Suprapubic skin (tissue), 4 donors: ENCODE results near the gene SLC6A19. TPM values are rescaled to one million over a fixed set of nuclear protein-coding genes. Genes with fewer than 3 reads are reported as not detected.

Source experiments
- DNase-seq, 2 donors: peaks; one replicate each; pipeline ENCODE4 v3.0.0-alpha.2; 2019; ENCODE audit warnings: low spot score in 2 of 2
- H3K27ac ChIP-seq: fragments of 200-600 bp; sonication (generic); one replicate; pipeline ENCODE4 v1.5.1; 2019
- H3K27me3 ChIP-seq: fragments of 200-600 bp; sonication (generic); one replicate; pipeline ENCODE4 v1.5.1; 2019
- H3K36me3 ChIP-seq: fragments of 200-600 bp; sonication (generic); one replicate; pipeline ENCODE4 v1.5.1; 2019
- H3K4me1 ChIP-seq: fragments of 200-600 bp; sonication (generic); one replicate; pipeline ENCODE4 v1.5.1; 2019
- H3K4me3 ChIP-seq: fragments of 200-600 bp; sonication (generic); one replicate; pipeline ENCODE4 v1.5.1; 2019; ENCODE audit warnings: mild to moderate bottlenecking
- H3K9me3 ChIP-seq: fragments of 200-600 bp; sonication (generic); one replicate; pipeline ENCODE4 v1.5.1; 2019
- CTCF ChIP-seq, 2 donors: fragments of 200-600 bp in 1 of 2; fragments of 450-650 bp in 1 of 2; sonication (generic) in 1 of 2; IDR thresholded peaks; one replicate each; pipeline ENCODE4 v1.5.1; 2016 to 2019; ENCODE audit warnings: antibody characterized with exemption in 2 of 2, mild to moderate bottlenecking in 1 of 2, moderate library complexity in 1 of 2
- EP300 ChIP-seq: sonication (generic); formaldehyde crosslinking; IDR thresholded peaks from one replicate; pipeline ENCODE4 v1.6.1; 2017; ENCODE audit warnings: antibody characterized with exemption
- POLR2A ChIP-seq, 2 donors: fragments of 450-650 bp; IDR thresholded peaks; one replicate each; pipeline ENCODE4 v1.6.1; 2017; ENCODE audit warnings: antibody characterized with exemption in 2 of 2, mild to moderate bottlenecking in 2 of 2, moderate library complexity in 2 of 2
- POLR2AphosphoS5 ChIP-seq, 3 donors: sonication (generic); formaldehyde crosslinking; IDR thresholded peaks; one replicate each; pipeline ENCODE4 v1.6.1; 2017; ENCODE audit warnings: antibody characterized with exemption in 3 of 3
- WGBS: methylation state at CpG from one replicate; pipeline ENCODE4 v1.1.5; 2018; 5-methylcytosine and 5-hydroxymethylcytosine counted together
- total RNA-seq, 4 donors: library from RNA; depleted of rRNA; stranded (reverse); fragments of >200 nt; gene quantifications; one replicate each; pipeline ENCODE4 v1.1.0, GENCODE V29; 2016

Gene SLC6A19
- total RNA-seq, 4 donors from 2014 or later = 0.23 TPM; not detected in 3

- Histone ChIP-seq H3K9me3 (no peaks in the 10 kb centered on the region), H3K36me3 (no peaks in the 10 kb centered on the region), H3K27ac (no peak overlapping the region), H3K27me3 (peaks cover 50% of the 10 kb centered on the region), H3K4me3 (no peak overlapping the region), H3K4me1 (no peaks in the 10 kb centered on the region)
- TF ChIP-seq POLR2AphosphoS5 (IDR thresholded peaks at IDR 0.05) (no peak), POLR2A (IDR thresholded peaks at IDR 0.05) (no peak), EP300 (no peak), CTCF (IDR thresholded peaks at IDR 0.05) (no peak)
- DNase-seq = no peak
- 82% methylated on average over 10 of the region's 10 CpGs for whole genome bisulfite sequencing
Measured at GRCh38 chr5:1189269-1189668, 12.1 kb upstream of the SLC6A19 start.

- no peak overlapping the region for H3K27ac ChIP-seq
- H3K4me3 ChIP-seq = no peak overlapping the region
- WGBS = 78% methylated on average over 12 of the region's 12 CpGs
- no peaks in the 10 kb centered on the region for H3K9me3 ChIP-seq
- H3K4me1 ChIP-seq = no peaks in the 10 kb centered on the region
- TF ChIP-seq POLR2A (IDR thresholded peaks at IDR 0.05) (no peak), CTCF (IDR thresholded peaks at IDR 0.05) (no peak), EP300 (no peak), POLR2AphosphoS5 (IDR thresholded peaks at IDR 0.05) (no peak)
- no peaks in the 10 kb centered on the region for H3K36me3 ChIP-seq
- DNase-seq = no peak
- H3K27me3 ChIP-seq = peaks cover 59% of the 10 kb centered on the region
Measured at GRCh38 chr5:1190278-1190677, 11.1 kb upstream of the SLC6A19 start.

DNA sequence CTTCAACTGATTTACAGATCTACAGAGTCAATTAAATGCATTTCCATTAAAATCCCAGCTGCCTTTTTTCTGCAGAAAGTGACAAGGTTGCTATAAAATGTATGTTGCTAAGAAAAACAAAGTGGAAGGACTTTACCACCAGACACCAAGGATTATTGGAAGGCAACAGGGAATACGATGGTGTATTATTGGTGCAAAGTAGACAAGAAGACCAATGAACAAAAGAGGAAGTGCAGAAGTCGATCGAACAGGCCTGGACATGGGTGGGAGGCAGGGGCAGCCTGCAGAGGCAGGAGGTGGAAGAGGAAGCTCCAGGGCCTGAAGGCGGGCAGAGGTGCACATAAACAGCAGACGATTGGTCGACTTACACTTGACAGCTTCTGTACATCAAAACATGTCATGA, 10.6 kb upstream of the SLC6A19 start:
- no peaks in the 10 kb centered on the region for H3K4me1 ChIP-seq
- DNase-seq = no peak
- WGBS = 10% methylated on average over 6 of the region's 6 CpGs
- no peak for TF ChIP-seq CTCF (IDR thresholded peaks at IDR 0.05)
- TF ChIP-seq EP300 = no peak
- TF ChIP-seq POLR2A (IDR thresholded peaks at IDR 0.05) = no peak
- no peaks in the 10 kb centered on the region for H3K9me3 ChIP-seq
- H3K27ac ChIP-seq = no peak overlapping the region
- peaks cover 60% of the 10 kb centered on the region for H3K27me3 ChIP-seq
- H3K36me3 ChIP-seq = no peaks in the 10 kb centered on the region
- H3K4me3 ChIP-seq = no peak overlapping the region

- TF ChIP-seq EP300 (no peak), POLR2AphosphoS5 (IDR thresholded peaks at IDR 0.05) (no peak), POLR2A (IDR thresholded peaks at IDR 0.05) (no peak), CTCF (IDR thresholded peaks at IDR 0.05) (no peak)
- H3K9me3 ChIP-seq = no peaks in the 10 kb centered on the region
- DNase-seq = no peak
- peaks cover 63% of the 10 kb centered on the region for H3K27me3 ChIP-seq
- no peak overlapping the region for H3K27ac ChIP-seq
- H3K36me3 ChIP-seq = no peaks in the 10 kb centered on the region
- 70% methylated on average over 18 of the region's 18 CpGs for WGBS
- no peaks in the 10 kb centered on the region for H3K4me1 ChIP-seq
- no peak overlapping the region for H3K4me3 ChIP-seq
Measured at GRCh38 chr5:1192971-1193590, 8.3 kb upstream of the SLC6A19 start.

- no peaks in the 10 kb centered on the region for H3K9me3 ChIP-seq
- no peak overlapping the region for H3K27ac ChIP-seq
- H3K27me3 ChIP-seq = peaks cover 66% of the 10 kb centered on the region
- DNase-seq = no peak
- WGBS = 83% methylated on average over 24 of the region's 28 CpGs
- no peaks in the 10 kb centered on the region for H3K36me3 ChIP-seq
- H3K4me3 ChIP-seq = no peak overlapping the region
- TF ChIP-seq CTCF (IDR thresholded peaks at IDR 0.05) (no peak), POLR2A (IDR thresholded peaks at IDR 0.05) (no peak), EP300 (no peak), POLR2AphosphoS5 (IDR thresholded peaks at IDR 0.05) (no peak)
- H3K4me1 ChIP-seq = no peaks in the 10 kb centered on the region
Measured at GRCh38 chr5:1193591-1193985, 7.8 kb upstream of the SLC6A19 start.
